OCI-LY1 (cell line): ENCODE results near the gene BCAR3.

Source experiments
- H2AFZ ChIP-seq: fragments of 200-600 bp; sonication (generic), shearing (Covaris generic); 2 replicates; pipeline ENCODE4 v1.6.0; 2014; ENCODE audit warnings: antibody characterized with exemption, mild to moderate bottlenecking, low read length
- H3F3A ChIP-seq: fragments of 200-600 bp; sonication (generic), shearing (Covaris generic); 2 replicates; pipeline ENCODE4 v1.6.0; 2014; ENCODE audit warnings: mild to moderate bottlenecking, antibody characterized with exemption, low read length, moderate library complexity; ENCODE audit not compliant: insufficient read depth
- H3K27ac ChIP-seq: fragments of 200-600 bp; sonication (generic); 2 replicates; pipeline ENCODE4 v1.5.1; 2014; ENCODE audit warnings: low read length, mixed run types, mild to moderate bottlenecking, low read depth; ENCODE audit not compliant: poor library complexity, severe bottlenecking
- H3K27me3 ChIP-seq: fragments of 200-600 bp; sonication (generic); 2 replicates; pipeline ENCODE4 v1.6.0; 2014; ENCODE audit warnings: antibody characterized with exemption, mild to moderate bottlenecking, low read length, moderate library complexity; ENCODE audit not compliant: insufficient read depth
- H3K36me3 ChIP-seq: fragments of 200-600 bp; sonication (generic); 2 replicates; pipeline ENCODE4 v1.6.1; 2014; ENCODE audit warnings: mild to moderate bottlenecking, antibody characterized with exemption, low read length, moderate library complexity, mixed read lengths; ENCODE audit not compliant: insufficient read depth
- H3K4me1 ChIP-seq: fragments of 200-600 bp; sonication (generic); 2 replicates; pipeline ENCODE4 v1.5.1; 2014; ENCODE audit warnings: mild to moderate bottlenecking, low read length, moderate library complexity; ENCODE audit not compliant: insufficient read depth, severe bottlenecking
- H3K4me2 ChIP-seq: fragments of 200-600 bp; sonication (generic), shearing (Covaris generic); 2 replicates; pipeline ENCODE4 v1.6.1; 2014; ENCODE audit warnings: low read length
- H3K4me3 ChIP-seq: fragments of 200-600 bp; sonication (generic); 2 replicates; pipeline ENCODE4 v1.5.1; 2014; ENCODE audit warnings: low read length, low read depth, mild to moderate bottlenecking, mixed read lengths; ENCODE audit not compliant: poor library complexity, severe bottlenecking
- H3K79me2 ChIP-seq: fragments of 200-600 bp; shearing (Covaris generic); 2 replicates; pipeline ENCODE4 v1.6.1; 2016; ENCODE audit warnings: mixed run types, low read length, mixed read lengths; ENCODE audit not compliant: insufficient read depth
- H3K9ac ChIP-seq: fragments of 200-600 bp; sonication (generic), shearing (Covaris generic); 2 replicates; pipeline ENCODE4 v1.6.1; 2014; ENCODE audit warnings: mild to moderate bottlenecking, low read length, mixed read lengths
- H3K9me2 ChIP-seq: fragments of 200-600 bp; sonication (generic), shearing (Covaris generic); 2 replicates; pipeline ENCODE4 v1.6.1; 2014; ENCODE audit warnings: low read depth, mild to moderate bottlenecking, low read length, mixed read lengths
- H3K9me3 ChIP-seq: fragments of 200-600 bp; shearing (Covaris generic); 2 replicates; pipeline ENCODE4 v1.6.1; 2014; ENCODE audit warnings: low read length, mixed read lengths
- H4K20me1 ChIP-seq: fragments of 200-600 bp; sonication (generic), shearing (Covaris generic); 2 replicates; pipeline ENCODE4 v1.6.0; 2016; ENCODE audit warnings: mild to moderate bottlenecking, low read length; ENCODE audit not compliant: insufficient read depth
- CTCF ChIP-seq: fragments of 200-600 bp; sonication (generic), shearing (Covaris generic); IDR thresholded peaks from 2 replicates; pipeline ENCODE4 v1.5.1; 2017; ENCODE audit warnings: mild to moderate bottlenecking, antibody characterized with exemption, low read length, moderate library complexity, mixed read lengths
- EZH2 ChIP-seq: fragments of 200-600 bp; sonication (generic), shearing (Covaris generic); IDR thresholded peaks from 2 replicates; pipeline ENCODE4 v1.8.0; 2017; ENCODE audit warnings: borderline replicate concordance, mixed run types, mild to moderate bottlenecking, antibody characterized with exemption, low read length, moderate library complexity, mixed read lengths

Gene BCAR3

GRCh38 chr1:93638307-93638847 lies 43.3 kb downstream of the BCAR3 start:
- Histone ChIP-seq H3F3A (no peaks in the 10 kb centered on the region), H3K9ac (no peak overlapping the region), H4K20me1 (no peaks in the 10 kb centered on the region), H3K79me2 (no peaks in the 10 kb centered on the region), H3K4me2 (no peak overlapping the region), H3K27ac (no peak overlapping the region), H3K36me3 (no peaks in the 10 kb centered on the region), H3K9me2 (no peaks in the 10 kb centered on the region), H3K4me3 (no peak overlapping the region), H3K4me1 (no peaks in the 10 kb centered on the region), H3K9me3 (no peaks in the 10 kb centered on the region), H2AFZ (no peak overlapping the region), H3K27me3 (0 out of 2 replicates have a peak, but pooled peaks cover 7% of the 10 kb centered on the region)
- no peak for TF ChIP-seq EZH2

DNA sequence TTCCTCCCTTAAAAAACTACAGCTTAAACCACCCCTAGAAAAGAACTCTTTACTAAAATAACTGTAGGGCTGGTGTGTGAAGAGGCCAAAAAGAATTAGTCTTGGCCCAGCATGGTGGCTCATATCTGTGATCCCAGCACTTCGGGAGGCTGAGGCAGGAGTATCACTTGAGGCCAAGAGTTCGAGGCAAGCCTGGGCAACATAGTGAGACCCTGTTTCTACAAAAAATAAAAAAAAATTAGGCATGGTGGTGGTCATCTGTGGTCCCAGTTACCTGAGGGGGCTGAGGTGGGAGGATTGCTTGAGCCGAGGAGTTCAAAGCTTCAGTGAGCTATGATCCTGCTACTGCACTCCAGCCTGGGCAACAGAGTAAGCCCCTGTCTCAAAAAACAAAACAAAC lies 44.9 kb downstream of the BCAR3 start:
- Histone ChIP-seq H3K79me2 (no peaks in the 10 kb centered on the region), H4K20me1 (no peaks in the 10 kb centered on the region), H3K27ac (no peak overlapping the region), H2AFZ (no peak overlapping the region), H3F3A (no peaks in the 10 kb centered on the region), H3K4me2 (no peak overlapping the region), H3K27me3 (0 out of 2 replicates have a peak, but pooled peaks cover 7% of the 10 kb centered on the region), H3K36me3 (no peaks in the 10 kb centered on the region), H3K9ac (no peak overlapping the region), H3K9me3 (no peaks in the 10 kb centered on the region), H3K9me2 (no peaks in the 10 kb centered on the region), H3K4me3 (no peak overlapping the region), H3K4me1 (no peaks in the 10 kb centered on the region)
- TF ChIP-seq EZH2 (no peak), CTCF (no peak)

DNA sequence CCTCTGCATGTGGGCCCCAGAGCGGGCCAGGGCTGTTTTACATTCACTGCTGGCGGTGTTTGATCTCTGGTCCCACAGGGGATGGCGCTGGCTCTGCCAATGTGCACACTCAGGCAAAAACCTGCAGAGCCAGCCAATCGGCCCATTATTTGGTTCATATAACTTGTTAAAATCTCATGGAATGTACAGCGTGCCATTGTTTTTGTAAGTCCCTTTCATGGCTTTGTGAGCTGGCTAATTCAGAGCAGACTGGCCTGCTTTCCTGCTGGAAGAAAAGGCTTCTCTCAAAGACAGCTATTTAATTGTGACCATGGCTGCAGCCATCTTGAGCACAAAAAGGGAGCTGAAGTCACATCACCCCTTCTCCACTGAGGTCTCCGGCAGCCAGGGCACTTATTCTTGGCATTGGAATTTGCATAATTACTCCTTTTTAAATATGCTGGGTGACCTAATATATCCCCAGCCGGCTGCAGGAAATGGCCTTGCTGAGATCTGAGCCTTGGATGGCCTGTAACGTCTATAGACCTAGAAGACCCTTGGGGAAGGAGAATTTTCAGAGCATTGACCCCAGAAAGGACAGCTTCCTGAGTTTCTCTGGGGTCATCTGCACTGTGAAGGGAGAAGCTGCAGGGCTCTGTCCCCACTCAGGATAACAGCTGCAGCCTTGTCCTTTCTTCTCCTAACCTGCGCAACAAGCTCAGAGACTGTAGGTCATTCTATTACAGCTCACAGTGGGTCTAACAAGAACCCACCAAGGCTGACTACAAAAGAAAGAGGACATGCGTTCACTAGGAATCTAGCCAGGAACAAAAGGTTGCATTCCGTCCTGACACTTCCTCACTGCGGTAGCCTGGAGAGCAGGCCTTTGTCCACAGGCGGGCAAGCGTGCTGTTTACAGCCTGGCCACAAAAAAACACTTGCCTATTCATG lies 45.8 kb downstream of the BCAR3 start:
- Histone ChIP-seq H3F3A (no peaks in the 10 kb centered on the region), H3K4me3 (no peak overlapping the region), H3K27ac (no peak overlapping the region), H3K36me3 (no peaks in the 10 kb centered on the region), H3K4me1 (no peaks in the 10 kb centered on the region), H3K9ac (no peak overlapping the region), H4K20me1 (no peaks in the 10 kb centered on the region), H2AFZ (no peak overlapping the region), H3K79me2 (no peaks in the 10 kb centered on the region), H3K27me3 (0 out of 2 replicates have a peak, but pooled peaks cover 7% of the 10 kb centered on the region), H3K4me2 (no peak overlapping the region), H3K9me2 (no peaks in the 10 kb centered on the region), H3K9me3 (no peaks in the 10 kb centered on the region)
- TF ChIP-seq CTCF (no peak), EZH2 (no peak)
